K562 (cell line): ENCODE results near the gene PELI2. TPM values are rescaled to one million over a fixed set of nuclear protein-coding genes. Genes with fewer than 3 reads are reported as not detected.

ENCODE experiments used
- CBX8 ChIP-seq: fragments of 200-600 bp; sonication (generic); IDR thresholded peaks from 2 replicates; pipeline ENCODE4 v1.6.1; 2012; ENCODE audit warnings: borderline replicate concordance, mixed run types, low read depth, mild to moderate bottlenecking, moderate library complexity, mixed read lengths, low read length, control low read depth, inconsistent platforms; ENCODE audit not compliant: poor library complexity, severe bottlenecking; ENCODE audit errors: extremely low read depth
- EP300 ChIP-seq: IDR thresholded peaks from 2 replicates; pipeline ENCODE4 v1.6.1; 2012; ENCODE audit warnings: low read length, improper control_type of control experiment
- NFRKB ChIP-seq: fragments of 450-650 bp; IDR thresholded peaks from 2 replicates; pipeline ENCODE4 v1.6.1; 2016; ENCODE audit warnings: low read depth
- RNF2 ChIP-seq: sonication (generic); IDR thresholded peaks from 2 replicates; pipeline ENCODE4 v1.6.1; 2016
- polyA plus RNA-seq, 8 experiments: library from polyadenylated mRNA; depleted of rRNA in 4 of 8; stranded (reverse) in 5 of 8; unstranded in 3 of 8; fragments of >200 nt; fragmentation: Nextera tagmentation in 2 of 8; fragmentation: Illumina TruSeq in 1 of 8; extraction: Ambion mirVana in 2 of 8; extraction: Trizol in 1 of 8; gene quantifications; 2 replicates each; pipeline versions ENCODE4 v1.2.1 to v1.2.3, GENCODE V29; 2011 to 2014; ENCODE audit warnings: inconsistent platforms in 1 of 8, missing spikeins in 1 of 8
- total RNA-seq, 7 experiments: library from RNA; depleted of rRNA in 6 of 7; stranded (reverse); fragments of >200 nt in 6 of 7; fragmentation: Illumina TruSeq in 2 of 7; extraction: Trizol in 2 of 7; gene quantifications; 2 replicates each; pipeline versions ENCODE4 v1.2.1 to v1.2.3, GENCODE V29; 2011 to 2021; ENCODE audit warnings: low replicate concordance in 1 of 7
- TF ChIP-seq, protein P1 (sequence below): fragments of 200-600 bp; sonication (generic); IDR thresholded peaks from one replicate; pipeline ENCODE4 v1.6.1; 2012; ENCODE audit warnings: mild to moderate bottlenecking, low read depth, low read length, inconsistent platforms

Gene PELI2
- total and polyA plus RNA-seq, 9 of the 15 experiments (the other 6 are each of a cell fraction or from before 2014, with no cell fraction given), result 0.20 to 1.5 (median 0.44) TPM

GRCh38 chr14:56199095-56199981 lies 81.1 kb downstream of the PELI2 start (continued):
- TF ChIP-seq, protein P1, sequence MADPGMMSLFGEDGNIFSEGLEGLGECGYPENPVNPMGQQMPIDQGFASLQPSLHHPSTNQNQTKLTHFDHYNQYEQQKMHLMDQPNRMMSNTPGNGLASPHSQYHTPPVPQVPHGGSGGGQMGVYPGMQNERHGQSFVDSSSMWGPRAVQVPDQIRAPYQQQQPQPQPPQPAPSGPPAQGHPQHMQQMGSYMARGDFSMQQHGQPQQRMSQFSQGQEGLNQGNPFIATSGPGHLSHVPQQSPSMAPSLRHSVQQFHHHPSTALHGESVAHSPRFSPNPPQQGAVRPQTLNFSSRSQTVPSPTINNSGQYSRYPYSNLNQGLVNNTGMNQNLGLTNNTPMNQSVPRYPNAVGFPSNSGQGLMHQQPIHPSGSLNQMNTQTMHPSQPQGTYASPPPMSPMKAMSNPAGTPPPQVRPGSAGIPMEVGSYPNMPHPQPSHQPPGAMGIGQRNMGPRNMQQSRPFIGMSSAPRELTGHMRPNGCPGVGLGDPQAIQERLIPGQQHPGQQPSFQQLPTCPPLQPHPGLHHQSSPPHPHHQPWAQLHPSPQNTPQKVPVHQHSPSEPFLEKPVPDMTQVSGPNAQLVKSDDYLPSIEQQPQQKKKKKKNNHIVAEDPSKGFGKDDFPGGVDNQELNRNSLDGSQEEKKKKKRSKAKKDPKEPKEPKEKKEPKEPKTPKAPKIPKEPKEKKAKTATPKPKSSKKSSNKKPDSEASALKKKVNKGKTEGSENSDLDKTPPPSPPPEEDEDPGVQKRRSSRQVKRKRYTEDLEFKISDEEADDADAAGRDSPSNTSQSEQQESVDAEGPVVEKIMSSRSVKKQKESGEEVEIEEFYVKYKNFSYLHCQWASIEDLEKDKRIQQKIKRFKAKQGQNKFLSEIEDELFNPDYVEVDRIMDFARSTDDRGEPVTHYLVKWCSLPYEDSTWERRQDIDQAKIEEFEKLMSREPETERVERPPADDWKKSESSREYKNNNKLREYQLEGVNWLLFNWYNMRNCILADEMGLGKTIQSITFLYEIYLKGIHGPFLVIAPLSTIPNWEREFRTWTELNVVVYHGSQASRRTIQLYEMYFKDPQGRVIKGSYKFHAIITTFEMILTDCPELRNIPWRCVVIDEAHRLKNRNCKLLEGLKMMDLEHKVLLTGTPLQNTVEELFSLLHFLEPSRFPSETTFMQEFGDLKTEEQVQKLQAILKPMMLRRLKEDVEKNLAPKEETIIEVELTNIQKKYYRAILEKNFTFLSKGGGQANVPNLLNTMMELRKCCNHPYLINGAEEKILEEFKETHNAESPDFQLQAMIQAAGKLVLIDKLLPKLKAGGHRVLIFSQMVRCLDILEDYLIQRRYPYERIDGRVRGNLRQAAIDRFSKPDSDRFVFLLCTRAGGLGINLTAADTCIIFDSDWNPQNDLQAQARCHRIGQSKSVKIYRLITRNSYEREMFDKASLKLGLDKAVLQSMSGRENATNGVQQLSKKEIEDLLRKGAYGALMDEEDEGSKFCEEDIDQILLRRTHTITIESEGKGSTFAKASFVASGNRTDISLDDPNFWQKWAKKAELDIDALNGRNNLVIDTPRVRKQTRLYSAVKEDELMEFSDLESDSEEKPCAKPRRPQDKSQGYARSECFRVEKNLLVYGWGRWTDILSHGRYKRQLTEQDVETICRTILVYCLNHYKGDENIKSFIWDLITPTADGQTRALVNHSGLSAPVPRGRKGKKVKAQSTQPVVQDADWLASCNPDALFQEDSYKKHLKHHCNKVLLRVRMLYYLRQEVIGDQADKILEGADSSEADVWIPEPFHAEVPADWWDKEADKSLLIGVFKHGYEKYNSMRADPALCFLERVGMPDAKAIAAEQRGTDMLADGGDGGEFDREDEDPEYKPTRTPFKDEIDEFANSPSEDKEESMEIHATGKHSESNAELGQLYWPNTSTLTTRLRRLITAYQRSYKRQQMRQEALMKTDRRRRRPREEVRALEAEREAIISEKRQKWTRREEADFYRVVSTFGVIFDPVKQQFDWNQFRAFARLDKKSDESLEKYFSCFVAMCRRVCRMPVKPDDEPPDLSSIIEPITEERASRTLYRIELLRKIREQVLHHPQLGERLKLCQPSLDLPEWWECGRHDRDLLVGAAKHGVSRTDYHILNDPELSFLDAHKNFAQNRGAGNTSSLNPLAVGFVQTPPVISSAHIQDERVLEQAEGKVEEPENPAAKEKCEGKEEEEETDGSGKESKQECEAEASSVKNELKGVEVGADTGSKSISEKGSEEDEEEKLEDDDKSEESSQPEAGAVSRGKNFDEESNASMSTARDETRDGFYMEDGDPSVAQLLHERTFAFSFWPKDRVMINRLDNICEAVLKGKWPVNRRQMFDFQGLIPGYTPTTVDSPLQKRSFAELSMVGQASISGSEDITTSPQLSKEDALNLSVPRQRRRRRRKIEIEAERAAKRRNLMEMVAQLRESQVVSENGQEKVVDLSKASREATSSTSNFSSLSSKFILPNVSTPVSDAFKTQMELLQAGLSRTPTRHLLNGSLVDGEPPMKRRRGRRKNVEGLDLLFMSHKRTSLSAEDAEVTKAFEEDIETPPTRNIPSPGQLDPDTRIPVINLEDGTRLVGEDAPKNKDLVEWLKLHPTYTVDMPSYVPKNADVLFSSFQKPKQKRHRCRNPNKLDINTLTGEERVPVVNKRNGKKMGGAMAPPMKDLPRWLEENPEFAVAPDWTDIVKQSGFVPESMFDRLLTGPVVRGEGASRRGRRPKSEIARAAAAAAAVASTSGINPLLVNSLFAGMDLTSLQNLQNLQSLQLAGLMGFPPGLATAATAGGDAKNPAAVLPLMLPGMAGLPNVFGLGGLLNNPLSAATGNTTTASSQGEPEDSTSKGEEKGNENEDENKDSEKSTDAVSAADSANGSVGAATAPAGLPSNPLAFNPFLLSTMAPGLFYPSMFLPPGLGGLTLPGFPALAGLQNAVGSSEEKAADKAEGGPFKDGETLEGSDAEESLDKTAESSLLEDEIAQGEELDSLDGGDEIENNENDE, result no peak
- TF ChIP-seq NFRKB (peak; percentile 68; the same call in 1 of the 2 replicates), RNF2 (peak; percentile 44; the same call in 1 of the 2 replicates), EP300 (peak; percentile 87), CBX8 (no peak)
